HG03139 (cell line): ENCODE measurements around the gene MAML2.

Source experiments
- ATAC-seq: cut with Tn5 transposase; IDR thresholded peaks from one replicate; pipeline ENCODE4 v1.9.1; 2021; ENCODE audit not compliant: unreplicated experiment

The MAML2 gene

DNA sequence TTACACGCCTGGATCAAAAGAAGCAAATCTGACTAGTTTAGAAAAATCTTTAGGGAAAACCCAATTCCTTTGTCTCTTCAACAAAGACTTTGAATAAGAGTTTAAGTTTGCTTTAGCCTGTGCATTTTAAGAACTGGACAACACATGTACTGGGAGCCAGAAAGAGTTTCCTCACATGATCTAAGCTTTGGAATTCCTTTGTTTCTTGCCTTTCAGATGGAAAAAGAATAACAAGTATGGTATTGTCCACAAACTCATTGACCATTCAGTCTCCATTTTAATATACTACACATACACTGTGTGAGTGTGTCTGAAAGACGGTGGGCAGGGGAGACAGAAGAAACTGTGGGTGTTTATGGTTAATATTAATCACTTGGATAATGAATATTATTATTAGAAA is 205.6 kb downstream of the MAML2 start:
- no peak for ATAC-seq

- ATAC-seq: no peak
Observed at GRCh38 chr11:96136613-96137298, 206.2 kb downstream of the MAML2 start.

DNA sequence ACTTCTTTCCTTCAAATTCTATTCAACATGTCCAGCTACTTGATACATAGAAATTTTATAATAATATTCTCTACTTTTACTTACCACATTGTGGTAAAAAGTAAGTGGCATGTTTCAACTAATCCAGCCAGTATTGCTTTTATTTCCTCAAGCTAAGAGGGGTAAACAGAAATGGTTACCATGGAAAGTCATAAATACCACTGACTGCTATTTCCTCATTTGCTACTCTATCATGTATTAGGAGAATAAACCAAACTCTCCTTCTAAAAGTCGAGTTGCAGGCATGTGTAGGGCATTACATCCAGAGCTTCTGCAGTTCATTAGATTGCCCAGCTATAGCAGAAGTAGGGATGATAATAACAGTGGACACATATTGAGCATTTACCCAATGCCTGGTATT is 208.4 kb downstream of the MAML2 start:
- ATAC-seq: no peak

DNA sequence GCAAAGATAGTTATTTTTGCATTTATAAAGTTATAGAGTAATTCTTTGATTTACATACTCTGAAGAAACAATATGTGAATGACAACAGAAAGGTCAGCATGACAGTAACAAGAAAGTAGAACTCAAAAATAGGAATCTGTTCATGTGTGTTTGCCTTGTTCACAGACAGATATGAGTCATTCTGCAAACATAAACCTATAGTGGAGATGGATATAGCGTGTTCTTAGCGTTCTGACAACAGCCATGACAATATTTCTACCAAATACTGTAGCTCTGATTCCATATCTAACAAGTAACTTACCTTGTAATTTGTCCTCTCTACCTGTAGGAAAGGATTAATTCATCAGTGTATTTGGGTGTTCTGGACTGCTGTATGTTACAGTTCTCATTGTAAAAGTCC is 210.6 kb downstream of the MAML2 start:
- ATAC-seq: no peak

- no peak for ATAC-seq
Observed at GRCh38 chr11:96130061-96130620, 212.9 kb downstream of the MAML2 start.

- no peak for ATAC-seq
Observed at GRCh38 chr11:96127596-96127959, 215.4 kb downstream of the MAML2 start.

GRCh38 chr11:96126917-96127595 is 215.9 kb downstream of the MAML2 start:
- ATAC-seq: no peak

GRCh38 chr11:96125400-96125799 is 217.6 kb downstream of the MAML2 start:
- ATAC-seq: no peak

DNA sequence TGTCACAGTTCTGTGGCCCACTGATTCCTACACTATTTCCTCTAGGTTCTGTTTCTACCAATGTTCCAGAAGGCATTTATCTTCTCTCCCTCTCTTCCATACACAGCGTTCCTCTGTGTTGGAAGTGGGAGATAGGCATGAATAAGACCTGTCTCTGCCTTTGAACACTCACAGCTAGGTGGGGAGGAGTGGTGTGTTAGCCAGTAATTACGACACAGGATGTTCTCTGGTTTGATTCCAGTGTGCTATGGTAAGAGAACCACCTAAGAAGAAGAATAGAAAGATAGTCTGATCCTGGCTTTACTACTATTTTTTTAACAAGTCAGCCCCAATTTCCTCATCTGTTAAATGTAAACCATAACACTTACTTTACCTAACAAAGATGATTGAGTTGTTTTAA is 218.8 kb downstream of the MAML2 start:
- ATAC-seq: no peak

DNA sequence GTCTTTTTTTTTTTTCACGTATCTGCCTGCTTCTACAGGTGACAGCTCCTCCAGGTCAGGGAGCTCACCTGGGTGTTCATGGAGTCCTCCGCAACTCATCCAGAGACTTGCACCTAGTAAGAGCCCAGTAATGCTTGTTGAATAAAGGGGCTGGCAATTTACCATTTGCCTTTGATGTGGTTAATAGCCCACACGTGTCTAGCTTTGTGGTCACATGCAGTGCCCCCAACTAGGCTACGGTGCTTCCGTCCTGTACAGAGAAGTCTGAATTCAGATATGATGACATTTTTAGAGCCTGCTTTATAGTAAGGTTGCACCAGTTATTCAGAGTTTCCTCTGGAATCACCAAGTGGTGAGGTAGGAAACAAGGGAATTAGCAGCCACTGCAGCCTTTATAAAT is 219.7 kb downstream of the MAML2 start:
- no peak for ATAC-seq

GRCh38 chr11:96122601-96123074 is 220.4 kb downstream of the MAML2 start:
- no peak for ATAC-seq

DNA sequence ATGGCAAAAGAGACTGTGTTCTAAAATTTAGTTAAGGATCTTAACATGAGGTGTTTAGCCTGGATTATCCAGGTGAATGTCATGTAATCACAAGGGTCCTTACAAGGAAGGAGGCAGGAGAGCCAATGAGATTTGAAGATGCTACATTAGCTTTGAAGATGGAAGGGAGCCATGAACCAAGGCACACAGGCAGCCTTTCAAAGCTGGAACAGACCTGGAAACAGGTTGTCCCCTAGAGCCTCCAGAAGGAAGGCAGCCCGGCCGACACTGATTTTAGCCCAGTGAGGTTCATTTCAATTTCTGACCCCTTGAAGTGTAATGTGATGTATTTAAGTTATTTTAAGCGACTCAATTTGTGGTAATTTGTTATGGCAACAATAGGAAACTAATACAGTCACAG is 223.8 kb downstream of the MAML2 start:
- no peak for ATAC-seq

DNA sequence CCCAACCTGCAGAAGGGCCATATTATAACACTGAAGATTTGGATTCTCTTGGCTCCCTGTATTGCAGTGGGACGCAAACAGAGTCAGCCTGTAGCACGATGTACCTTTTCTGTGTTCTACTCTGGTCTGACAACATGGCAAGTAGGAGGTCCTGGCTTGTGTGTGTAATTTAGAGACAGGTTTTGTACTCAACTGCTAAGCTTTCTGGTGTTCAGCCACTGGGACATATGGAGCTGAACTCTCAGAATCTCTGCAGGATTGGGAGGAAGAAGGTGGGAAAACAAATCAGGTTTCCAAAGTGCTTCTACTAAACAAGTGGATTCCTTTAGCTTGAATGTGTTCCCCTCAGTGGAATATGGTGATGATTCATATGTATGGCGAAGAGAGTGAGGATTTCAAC is 226.6 kb downstream of the MAML2 start:
- ATAC-seq: no peak

DNA sequence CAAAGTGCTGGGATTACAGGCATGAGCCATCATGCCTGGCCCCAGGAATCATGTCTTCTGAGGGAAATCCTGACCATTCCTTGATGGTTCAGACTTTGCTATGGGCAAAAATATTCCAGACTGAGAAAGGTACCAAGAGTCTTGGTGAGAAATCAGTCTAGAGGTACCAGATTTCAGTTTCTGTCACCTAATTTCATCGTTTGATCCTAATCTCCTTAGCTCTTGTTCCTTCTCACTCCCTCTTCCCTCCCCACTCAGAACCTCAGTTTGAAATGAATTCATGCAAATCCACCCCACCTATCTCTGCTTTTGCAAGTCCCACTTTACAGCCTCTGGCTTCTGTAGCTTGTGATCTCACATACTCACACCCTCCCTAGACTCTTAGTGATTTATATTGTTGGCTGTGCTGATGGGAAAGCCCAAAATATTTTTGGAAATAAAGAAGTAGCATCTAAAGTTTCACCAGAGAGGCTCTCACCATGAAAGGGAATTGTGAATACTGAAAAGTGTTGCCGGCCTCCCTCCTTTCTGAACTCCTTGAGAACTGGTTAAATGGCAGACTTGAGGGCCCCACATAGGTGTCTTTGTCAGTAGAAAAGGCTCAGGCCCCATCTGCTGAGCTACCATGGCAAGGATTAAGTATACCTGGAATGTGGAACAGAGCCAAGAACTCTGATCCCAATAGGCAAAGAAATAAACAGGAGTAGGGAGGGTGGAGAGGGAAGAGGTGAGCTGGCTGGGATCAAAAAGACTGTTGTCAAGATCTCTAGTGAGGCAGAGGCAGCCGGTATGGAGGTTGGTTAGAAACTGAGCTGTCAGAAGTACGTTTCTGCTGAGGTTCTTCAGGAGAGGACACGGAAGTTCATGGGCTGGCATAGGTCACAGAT is 228.6 kb downstream of the MAML2 start:
- no peak for ATAC-seq

- ATAC-seq: no peak
Observed at GRCh38 chr11:96113193-96113681, 229.8 kb downstream of the MAML2 start.

DNA sequence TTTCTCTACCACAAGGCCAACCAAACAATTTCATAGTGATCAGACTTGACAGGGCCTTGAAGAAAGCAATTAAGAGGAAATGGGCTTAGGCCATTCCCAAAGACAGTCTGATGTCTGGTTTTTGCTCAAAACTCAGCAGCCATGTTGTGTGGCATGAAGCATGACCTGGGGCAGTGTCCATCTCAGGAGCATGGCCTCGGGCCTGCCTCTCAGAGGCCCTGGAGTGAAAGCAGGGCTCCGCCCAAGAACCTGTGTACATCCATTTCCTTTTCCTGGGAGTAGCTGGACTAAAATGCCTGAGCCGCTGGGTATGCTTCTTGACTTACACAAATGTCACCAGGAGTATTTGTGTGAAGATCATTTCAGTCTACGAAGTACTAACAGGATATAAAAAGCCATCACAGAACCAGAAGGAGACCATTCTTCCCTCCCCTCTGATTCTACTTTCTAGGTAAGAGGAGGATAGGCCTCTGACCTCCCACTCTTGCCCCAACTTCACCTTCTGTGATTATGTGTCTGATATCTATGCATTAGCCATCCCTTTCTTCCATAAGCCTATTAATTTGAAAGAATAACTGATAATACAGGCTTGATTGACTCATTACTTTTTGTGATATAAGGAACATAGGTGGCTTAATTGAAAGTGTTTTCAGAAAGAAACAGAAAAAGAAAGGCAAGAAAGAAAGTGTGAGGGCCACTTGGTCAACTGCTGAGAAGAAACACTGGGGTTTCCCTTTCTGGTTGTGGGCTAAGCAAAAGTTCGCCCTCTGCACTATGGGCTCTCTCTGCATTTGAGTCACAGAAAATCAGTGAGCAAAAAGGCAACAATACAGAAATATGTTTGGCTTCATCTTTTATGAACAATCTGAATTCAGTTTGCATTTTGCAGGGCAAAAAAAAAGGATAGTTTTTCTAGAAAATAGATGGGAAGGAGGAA is 230.5 kb downstream of the MAML2 start:
- peak; percentile 82 for ATAC-seq

GRCh38 chr11:96111308-96111707 is 231.7 kb downstream of the MAML2 start:
- ATAC-seq: no peak

DNA sequence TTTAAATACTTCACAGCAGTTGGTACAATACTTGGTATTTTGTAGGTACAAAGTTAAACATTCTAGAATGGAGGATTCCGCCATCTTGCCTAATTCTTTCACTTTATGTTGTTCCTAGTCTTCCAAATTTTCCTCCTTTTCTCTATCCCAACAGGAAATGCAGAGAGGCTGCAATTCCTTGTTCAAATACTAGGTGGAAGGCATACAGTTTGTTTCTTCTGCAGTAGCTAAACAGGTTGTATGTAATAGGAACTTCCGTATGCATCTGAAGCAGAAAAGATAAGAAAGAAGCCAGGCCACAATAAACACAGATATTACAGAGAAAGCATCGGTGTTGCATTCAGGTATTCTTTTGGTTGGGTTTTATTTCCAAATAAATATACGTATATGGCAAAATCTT is 232.7 kb downstream of the MAML2 start:
- no peak for ATAC-seq

- no peak for ATAC-seq
Observed at GRCh38 chr11:96109331-96110030, 233.5 kb downstream of the MAML2 start.
